DOHH2 (cell line): ENCODE measurements around the gene HECW1.

ENCODE experiments used
- H3F3A ChIP-seq: fragments of 200-600 bp; sonication (generic), shearing (Covaris generic); 2 replicates; pipeline ENCODE4 v1.6.0; 2016; ENCODE audit warnings: antibody characterized with exemption, mild to moderate bottlenecking; ENCODE audit not compliant: control insufficient read depth, insufficient read depth
- H3K27ac ChIP-seq: fragments of 200-600 bp; sonication (generic); 2 replicates; pipeline ENCODE4 v1.5.1; 2014; ENCODE audit warnings: low read depth, mild to moderate bottlenecking, low read length, moderate library complexity
- H3K27me3 ChIP-seq: fragments of 200-600 bp; sonication (generic); 2 replicates; pipeline ENCODE4 v1.6.1; 2014; ENCODE audit warnings: mild to moderate bottlenecking, low read length, mixed read lengths; ENCODE audit not compliant: control insufficient read depth
- H3K36me3 ChIP-seq: fragments of 200-600 bp; sonication (generic); 2 replicates; pipeline ENCODE4 v1.6.1; 2014; ENCODE audit warnings: mild to moderate bottlenecking, low read length, moderate library complexity, mixed read lengths; ENCODE audit not compliant: control insufficient read depth
- H3K4me1 ChIP-seq: fragments of 200-600 bp; sonication (generic); 2 replicates; pipeline ENCODE4 v1.6.1; 2014; ENCODE audit warnings: mild to moderate bottlenecking, low read length, mixed read lengths; ENCODE audit not compliant: control insufficient read depth
- H3K4me2 ChIP-seq: fragments of 200-600 bp; sonication (generic); 2 replicates; pipeline ENCODE4 v1.6.0; 2014; ENCODE audit warnings: mild to moderate bottlenecking, low read length, moderate library complexity
- H3K4me3 ChIP-seq: fragments of 200-600 bp; sonication (generic); 2 replicates; pipeline ENCODE4 v1.5.1; 2014; ENCODE audit warnings: mild to moderate bottlenecking, low read length, mixed read lengths
- H3K79me2 ChIP-seq: fragments of 200-600 bp; sonication (generic); 2 replicates; pipeline ENCODE4 v1.6.1; 2014; ENCODE audit warnings: mild to moderate bottlenecking, low read length, mixed read lengths; ENCODE audit not compliant: control insufficient read depth
- H3K9me2 ChIP-seq: fragments of 200-600 bp; sonication (generic); replicated peaks from 2 replicates; pipeline ENCODE4 v1.6.1; 2014; ENCODE audit warnings: mild to moderate bottlenecking, low read length, mixed read lengths; ENCODE audit not compliant: control insufficient read depth
- H3K9me3 ChIP-seq: fragments of 200-600 bp; sonication (generic); 2 replicates; pipeline ENCODE4 v1.6.1; 2014; ENCODE audit warnings: antibody characterized with exemption, low read length, mixed read lengths; ENCODE audit not compliant: control insufficient read depth, insufficient read depth
- H4K20me1 ChIP-seq: fragments of 200-600 bp; sonication (generic); 2 replicates; pipeline ENCODE4 v1.6.0; 2014; ENCODE audit warnings: low read depth, mild to moderate bottlenecking, antibody characterized with exemption, low read length, moderate library complexity; ENCODE audit not compliant: control insufficient read depth, insufficient read depth
- CTCF ChIP-seq: fragments of 200-600 bp; sonication (generic); IDR thresholded peaks from one replicate; pipeline ENCODE4 v1.5.1; 2014; ENCODE audit warnings: antibody characterized with exemption, mild to moderate bottlenecking, low read depth, low read length; ENCODE audit not compliant: poor library complexity, severe bottlenecking
- EZH2phosphoT487 ChIP-seq: fragments of 200-600 bp; sonication (generic); IDR thresholded peaks from 2 replicates; pipeline ENCODE4 v1.6.1; 2017; ENCODE audit warnings: borderline replicate concordance, mild to moderate bottlenecking, antibody characterized with exemption, low read length, moderate library complexity, mixed read lengths

Gene HECW1

GRCh38 chr7:43076189-43076605, 36.2 kb upstream of the HECW1 start:
- no peaks in the 10 kb centered on the region for H4K20me1 ChIP-seq
- no peak overlapping the region for H3K27ac ChIP-seq
- H3K4me1 ChIP-seq = no peaks in the 10 kb centered on the region
- no peaks in the 10 kb centered on the region for H3K27me3 ChIP-seq
- no peaks in the 10 kb centered on the region for H3K9me2 ChIP-seq
- H3K79me2 ChIP-seq = no peaks in the 10 kb centered on the region
- H3K4me2 ChIP-seq = no peak overlapping the region
- H3K9me3 ChIP-seq = no peaks in the 10 kb centered on the region; the same call in 1 of the 2 replicates
- H3F3A ChIP-seq = no peaks in the 10 kb centered on the region
- no peaks in the 10 kb centered on the region for H3K36me3 ChIP-seq
- no peak overlapping the region for H3K4me3 ChIP-seq
- TF ChIP-seq EZH2phosphoT487 (no peak), CTCF (no peak)

- H3F3A ChIP-seq = no peaks in the 10 kb centered on the region
- no peaks in the 10 kb centered on the region for H3K4me1 ChIP-seq
- no peaks in the 10 kb centered on the region for H3K27me3 ChIP-seq
- no peak overlapping the region for H3K4me3 ChIP-seq
- no peaks in the 10 kb centered on the region for H4K20me1 ChIP-seq
- no peaks in the 10 kb centered on the region; the same call in 1 of the 2 replicates for H3K9me3 ChIP-seq
- no peaks in the 10 kb centered on the region for H3K36me3 ChIP-seq
- H3K4me2 ChIP-seq = no peak overlapping the region
- TF ChIP-seq EZH2phosphoT487 (no peak), CTCF (no peak)
- H3K9me2 ChIP-seq = no peaks in the 10 kb centered on the region
- H3K27ac ChIP-seq = no peak overlapping the region
- no peaks in the 10 kb centered on the region for H3K79me2 ChIP-seq
Observed at GRCh38 chr7:43076606-43077005, 35.8 kb upstream of the HECW1 start.

GRCh38 chr7:43077285-43077684, 35.2 kb upstream of the HECW1 start:
- H3K9me3 ChIP-seq = no peaks in the 10 kb centered on the region; the same call in 1 of the 2 replicates
- TF ChIP-seq CTCF (no peak), EZH2phosphoT487 (no peak)

More at GRCh38 chr7:43077285-43077684, 35.2 kb upstream of the HECW1 start:
- H3K4me3 ChIP-seq = no peak overlapping the region
- no peaks in the 10 kb centered on the region for H3K4me1 ChIP-seq
- H3K27me3 ChIP-seq = no peaks in the 10 kb centered on the region
- no peaks in the 10 kb centered on the region for H3K9me2 ChIP-seq
- H3F3A ChIP-seq = no peaks in the 10 kb centered on the region
- H4K20me1 ChIP-seq = no peaks in the 10 kb centered on the region
- no peaks in the 10 kb centered on the region for H3K79me2 ChIP-seq
- H3K27ac ChIP-seq = no peak overlapping the region
- H3K36me3 ChIP-seq = no peaks in the 10 kb centered on the region
- H3K4me2 ChIP-seq = no peak overlapping the region
